AG08395 (cell line): ENCODE data around the gene TPRG1.

ENCODE experiments used
- DNase-seq: peaks from one replicate; pipeline ENCODE4 v3.0.0; 2012; ENCODE audit warnings: mixed read lengths, low spot score

Gene TPRG1

GRCh38 chr3:189232790-189233189 lies 61.0 kb downstream of the TPRG1 start:
- no peak for DNase-seq

- DNase-seq: peak; percentile 81
These were observed 61.6 kb downstream of the TPRG1 start for GRCh38 chr3:189233225-189233858.

GRCh38 chr3:189235214-189235613 lies 63.4 kb downstream of the TPRG1 start:
- DNase-seq: no peak

GRCh38 chr3:189236352-189236751 lies 64.6 kb downstream of the TPRG1 start:
- no peak for DNase-seq

- no peak for DNase-seq
These were observed 65.8 kb downstream of the TPRG1 start for GRCh38 chr3:189237526-189237925.

- no peak for DNase-seq
These were observed 66.3 kb downstream of the TPRG1 start for GRCh38 chr3:189238071-189238470.

- no peak for DNase-seq
These were observed 67.8 kb downstream of the TPRG1 start for GRCh38 chr3:189239616-189240015.

- no peak for DNase-seq
These were observed 78.2 kb downstream of the TPRG1 start for GRCh38 chr3:189249987-189250386.

- DNase-seq: no peak
These were observed 86.5 kb downstream of the TPRG1 start for GRCh38 chr3:189258261-189258660.

GRCh38 chr3:189260556-189261493 lies 89.1 kb downstream of the TPRG1 start:
- DNase-seq: peak; percentile 22

GRCh38 chr3:189262746-189263145 lies 91.0 kb downstream of the TPRG1 start:
- no peak for DNase-seq

GRCh38 chr3:189267981-189268613 lies 96.3 kb downstream of the TPRG1 start:
- DNase-seq: peak; percentile 27

GRCh38 chr3:189269365-189269764 lies 97.6 kb downstream of the TPRG1 start:
- peak; percentile 58 for DNase-seq

GRCh38 chr3:189270248-189270832 lies 98.6 kb downstream of the TPRG1 start:
- DNase-seq: peak; percentile 78

GRCh38 chr3:189272500-189273119 lies 100.8 kb downstream of the TPRG1 start:
- no peak for DNase-seq

GRCh38 chr3:189273736-189274135 lies 102.0 kb downstream of the TPRG1 start:
- DNase-seq: no peak

- DNase-seq: no peak
These were observed 103.4 kb downstream of the TPRG1 start for GRCh38 chr3:189275182-189275581.

- DNase-seq: no peak
These were observed 104.1 kb downstream of the TPRG1 start for GRCh38 chr3:189275852-189276251.

- DNase-seq: peak; percentile 86
These were observed 104.9 kb downstream of the TPRG1 start for GRCh38 chr3:189276444-189277219.

- DNase-seq: no peak
These were observed 105.9 kb downstream of the TPRG1 start for GRCh38 chr3:189277711-189278110.

GRCh38 chr3:189278221-189278620 lies 106.5 kb downstream of the TPRG1 start:
- no peak for DNase-seq
